HuH-7 (cell line): Measurements from ENCODE around the gene CDH11.

Experiments used
- DNase-seq: peaks from one replicate; pipeline ENCODE4 v3.0.0; 2011; ENCODE audit warnings: low spot score

CDH11 gene

DNA sequence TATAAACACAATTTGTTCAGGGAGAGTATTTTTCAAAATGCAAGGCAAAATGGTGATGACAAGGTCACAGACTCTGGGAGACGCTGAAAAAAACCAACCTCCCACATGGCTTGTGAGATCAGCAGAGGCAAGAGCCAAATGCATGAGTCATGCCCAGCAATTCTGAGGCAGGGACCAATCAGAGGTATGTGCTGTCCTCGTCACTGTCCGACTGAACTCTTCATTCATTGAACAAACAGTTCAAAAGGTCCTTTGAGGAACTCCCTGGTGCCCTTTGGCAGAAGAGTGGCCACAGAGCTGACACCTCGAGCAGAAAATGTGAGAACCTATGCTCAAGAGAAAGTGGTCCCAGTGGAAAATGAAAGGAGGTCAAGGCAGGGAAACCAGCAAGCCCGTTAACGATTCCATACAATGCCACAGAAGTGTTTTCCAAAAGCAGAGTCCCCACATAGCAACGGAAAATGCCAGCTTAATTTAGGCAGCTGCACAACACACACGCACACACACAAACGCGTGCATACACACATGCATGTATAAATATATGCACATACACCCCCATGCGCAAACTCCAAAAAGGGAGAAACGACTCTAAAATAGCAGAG is 50.9 kb downstream of the CDH11 start:
- no peak for DNase-seq

DNA sequence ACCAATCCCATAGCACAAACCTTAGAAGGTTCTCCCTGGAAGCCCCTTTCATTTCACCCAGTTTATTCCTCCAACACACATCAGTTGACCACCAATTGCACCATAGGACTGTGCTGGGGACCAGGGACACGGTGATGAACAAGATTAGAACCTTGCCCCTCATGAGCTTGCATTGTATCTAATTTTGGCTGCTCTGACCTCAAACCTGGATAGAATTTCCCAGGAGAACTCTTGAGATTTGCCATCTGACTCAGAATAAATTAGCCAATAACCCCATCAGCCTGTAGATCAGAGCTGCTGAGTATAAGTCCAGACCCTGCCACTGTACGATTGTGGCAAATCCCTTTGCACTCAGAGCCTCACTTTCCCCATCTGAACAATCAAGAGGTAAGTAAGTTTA is 52.1 kb downstream of the CDH11 start:
- DNase-seq: no peak

DNA sequence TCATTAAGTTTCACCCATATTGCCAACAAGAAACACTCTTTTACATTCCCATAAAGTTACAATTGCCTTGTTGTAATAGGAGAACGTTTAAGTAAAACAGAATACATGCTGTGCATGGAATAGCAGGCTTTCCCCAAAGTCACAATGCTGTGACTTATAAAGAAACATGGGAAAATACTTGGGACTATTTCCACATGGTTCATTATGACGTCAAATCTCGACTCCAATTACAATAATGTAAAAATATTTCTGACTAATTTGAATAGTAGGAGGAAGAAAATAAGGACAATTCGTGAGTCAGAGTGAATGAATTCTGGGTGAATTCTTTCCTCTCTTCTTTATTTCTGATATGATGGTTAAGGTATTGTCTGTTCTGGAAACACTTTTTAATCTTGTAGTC is 52.8 kb downstream of the CDH11 start:
- no peak for DNase-seq

DNA sequence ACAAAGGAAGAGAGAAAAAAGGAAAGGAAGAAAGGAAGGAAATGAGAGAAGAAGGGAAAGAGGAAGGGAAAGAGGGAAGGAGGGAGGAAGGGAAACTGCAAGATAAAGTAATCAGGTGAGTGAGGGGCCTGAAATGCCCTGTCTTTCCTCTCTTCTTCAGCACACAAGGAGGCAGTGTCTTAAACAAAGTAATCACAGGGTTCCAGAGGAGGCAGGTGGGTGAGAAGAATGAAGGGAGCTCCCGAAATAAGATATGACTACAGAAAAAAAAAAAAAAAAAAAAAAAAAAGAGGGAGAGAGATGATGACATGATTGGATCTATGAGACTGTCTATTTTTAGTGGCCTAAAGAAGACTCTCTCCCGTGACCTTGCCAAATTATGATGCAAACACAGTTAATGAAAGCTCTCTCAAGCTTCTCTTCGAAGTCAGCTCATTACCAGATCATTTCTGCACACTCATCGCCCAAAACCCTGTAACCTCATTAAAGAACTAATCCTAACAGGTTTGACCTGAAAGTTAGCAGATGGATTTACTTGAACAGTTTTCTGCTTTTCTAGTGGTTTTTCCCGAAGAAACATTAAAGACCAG is 53.6 kb downstream of the CDH11 start:
- no peak for DNase-seq

DNA sequence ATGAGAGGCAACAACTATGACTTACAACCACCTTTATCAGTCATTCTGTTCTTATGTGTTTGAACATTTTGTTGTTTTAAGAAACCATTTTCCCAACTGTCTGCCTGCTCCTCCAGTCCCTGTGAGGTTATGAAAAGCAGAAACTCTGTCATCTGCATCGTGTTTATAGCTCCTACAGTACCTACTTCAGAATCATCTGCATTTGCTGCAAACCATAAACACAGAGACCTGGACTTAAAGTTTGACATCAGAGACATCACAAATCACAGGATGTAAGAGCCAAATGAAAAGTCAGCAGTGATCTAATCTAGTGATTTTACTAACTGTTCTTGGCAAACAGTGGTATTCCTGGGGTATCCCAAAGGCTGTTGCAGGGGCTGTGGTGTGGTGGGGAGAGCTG is 55.2 kb downstream of the CDH11 start:
- DNase-seq: no peak

DNA sequence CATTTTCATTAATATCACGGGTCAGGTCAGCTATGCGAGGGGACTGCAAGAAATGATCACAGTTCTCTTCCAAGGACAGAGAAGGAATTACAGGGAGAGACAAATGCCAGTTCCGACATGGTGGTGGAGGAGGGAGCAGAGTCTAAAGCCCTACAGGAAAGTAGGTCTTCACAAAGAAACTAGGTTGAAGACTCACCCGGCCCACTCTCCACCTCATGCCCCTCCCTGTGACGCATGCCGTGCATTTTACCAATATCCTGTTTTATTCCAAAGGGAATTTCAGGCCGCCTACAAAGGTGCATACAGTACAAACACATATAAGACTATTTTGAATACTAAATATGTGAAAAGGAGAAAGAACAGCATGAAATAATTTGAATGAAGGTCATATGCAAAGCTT is 56.8 kb downstream of the CDH11 start:
- DNase-seq: no peak

DNA sequence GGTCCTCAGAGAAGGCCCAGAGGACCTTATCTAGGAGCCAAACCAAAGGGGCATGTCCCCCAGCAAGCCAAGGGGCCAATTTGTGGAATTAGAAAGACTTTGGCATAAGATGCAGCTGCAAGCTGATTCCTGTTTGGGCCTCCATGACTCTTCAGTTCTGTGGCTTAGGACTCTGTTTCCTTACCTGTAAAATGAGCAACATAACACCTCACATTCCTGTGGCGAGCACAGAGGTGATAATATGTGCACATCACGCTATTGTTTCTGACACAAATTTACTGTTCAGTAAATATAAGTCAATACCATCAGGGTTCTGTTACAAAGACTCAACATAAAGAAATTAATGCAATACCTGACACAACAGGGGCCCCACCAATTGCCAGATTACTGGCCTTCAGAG is 57.7 kb downstream of the CDH11 start:
- no peak for DNase-seq

DNA sequence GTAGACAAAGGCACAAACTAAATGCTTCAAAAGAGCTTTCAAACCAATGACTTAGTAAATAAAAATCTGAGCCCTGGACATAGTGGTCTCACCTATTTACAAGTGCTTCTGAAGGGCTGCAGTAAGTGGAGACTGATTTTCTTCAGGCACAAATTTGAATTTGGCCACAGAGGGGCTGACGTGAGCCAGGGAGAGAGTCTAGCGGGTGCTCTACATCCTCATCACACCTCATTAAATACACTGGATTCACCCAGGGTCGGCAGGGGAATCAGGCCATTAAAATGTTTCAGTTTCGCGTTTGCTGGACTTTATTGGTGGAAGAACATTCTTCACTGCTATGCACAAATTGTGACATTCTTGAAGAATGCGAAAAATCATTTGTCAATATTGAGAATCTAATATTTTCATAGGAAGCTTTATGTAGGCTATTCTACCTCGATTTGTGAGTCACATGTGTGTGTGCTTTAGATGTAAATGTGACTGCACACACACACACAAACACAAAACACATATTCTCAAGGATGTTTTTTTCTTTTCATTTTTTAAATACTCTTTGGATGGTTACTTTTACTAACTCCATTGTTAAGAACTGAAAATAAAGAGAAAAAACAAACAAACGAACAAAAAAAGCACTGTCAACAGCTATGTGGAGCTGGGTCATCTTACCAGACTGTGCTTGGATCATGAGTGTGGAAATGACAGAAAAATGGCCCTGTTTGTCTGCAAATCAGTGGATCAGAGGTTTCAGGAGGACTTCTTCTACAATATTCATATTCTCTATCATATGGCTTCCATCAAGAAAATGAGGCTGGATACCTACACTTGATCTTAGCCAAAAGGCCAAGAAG is 58.9 kb downstream of the CDH11 start:
- no peak for DNase-seq

DNA sequence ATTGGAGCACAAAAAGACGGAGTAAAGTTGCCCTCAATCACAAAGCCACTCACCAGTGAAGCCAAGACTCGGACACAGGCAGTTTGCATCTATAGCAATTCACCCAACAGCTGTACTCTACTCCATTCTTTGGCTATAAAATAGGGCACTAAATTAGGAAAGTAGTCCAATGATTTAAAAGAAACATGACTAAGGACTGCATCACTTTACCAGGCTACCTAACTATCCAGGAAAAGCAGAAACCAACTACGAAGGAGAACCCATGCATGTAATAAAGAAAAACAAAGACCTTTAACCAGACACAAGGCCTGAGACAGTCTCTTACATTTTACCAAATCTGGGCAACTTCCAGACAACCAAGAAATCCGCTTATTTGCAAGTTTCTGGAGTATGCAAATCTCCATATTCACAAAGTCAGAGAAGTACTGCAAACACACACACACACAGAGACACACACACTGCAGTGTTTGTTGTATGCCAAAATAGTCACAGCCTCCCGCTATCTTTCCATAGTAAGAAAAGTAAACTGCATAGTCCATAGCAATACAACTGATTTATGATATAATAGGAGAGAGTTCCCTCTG is 59.8 kb downstream of the CDH11 start:
- no peak for DNase-seq

DNA sequence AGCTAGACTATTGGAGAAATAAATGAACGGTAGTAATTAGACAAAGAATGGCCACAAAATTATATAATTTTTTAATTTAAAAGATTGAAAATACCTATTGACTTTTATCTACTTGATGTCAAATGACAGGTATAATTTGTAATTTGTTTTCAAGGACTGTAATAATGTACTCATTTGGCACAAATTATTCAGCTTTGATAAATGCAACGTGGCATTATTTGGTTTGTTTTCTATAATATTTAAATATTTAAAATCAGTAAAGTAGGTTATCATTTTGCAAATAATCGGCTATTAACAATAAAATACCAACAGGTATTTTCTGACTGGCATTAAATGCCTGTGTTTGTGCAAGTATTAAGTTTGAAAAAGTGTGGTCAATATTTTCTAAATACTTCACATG is 60.6 kb downstream of the CDH11 start:
- DNase-seq: no peak

DNA sequence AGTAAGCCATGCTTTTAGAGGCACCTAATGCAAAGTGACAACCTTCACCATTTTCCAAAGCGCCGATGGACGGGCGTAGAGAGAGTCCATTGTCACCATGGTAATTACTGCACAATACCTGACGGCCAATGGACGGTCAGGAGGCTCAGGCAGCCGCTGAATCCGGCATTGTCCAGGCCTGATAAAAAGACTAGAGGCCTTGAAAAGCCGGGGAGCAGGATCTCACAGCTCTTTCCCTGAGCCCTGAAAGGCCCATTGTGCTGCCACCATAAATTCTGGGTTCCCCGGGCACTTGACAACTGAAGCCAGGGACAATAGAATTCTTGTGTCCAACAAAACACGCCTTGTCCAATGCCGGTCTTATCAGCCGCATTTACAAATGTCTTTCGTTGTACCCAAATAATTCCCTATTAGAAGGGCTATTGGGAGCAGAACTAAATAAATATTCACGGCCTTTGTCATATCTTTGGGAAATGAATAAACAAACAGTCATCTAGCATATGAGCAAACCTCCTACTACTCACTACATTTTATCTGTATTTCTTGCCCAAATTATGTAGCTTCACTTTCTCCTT is 62.4 kb downstream of the CDH11 start:
- DNase-seq: no peak

DNA sequence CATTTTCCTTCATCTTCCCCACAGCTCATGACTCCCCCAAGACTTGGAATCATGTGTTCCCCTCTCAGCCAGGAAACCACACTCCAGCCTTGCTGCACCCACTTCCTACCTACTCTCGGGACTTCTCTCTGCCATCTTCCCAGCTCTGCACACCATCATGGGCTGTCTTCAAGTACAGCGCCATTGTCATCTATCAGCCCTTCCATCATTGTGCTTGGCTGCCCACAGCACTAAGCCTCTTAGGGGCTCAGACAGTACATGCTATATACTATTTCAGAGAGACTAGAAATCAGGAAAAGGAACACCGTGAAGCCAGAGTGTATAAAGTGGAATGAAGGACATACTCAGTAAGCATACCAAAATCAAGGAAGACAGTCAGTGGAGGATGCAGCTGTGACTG is 64.7 kb downstream of the CDH11 start:
- DNase-seq: no peak

DNA sequence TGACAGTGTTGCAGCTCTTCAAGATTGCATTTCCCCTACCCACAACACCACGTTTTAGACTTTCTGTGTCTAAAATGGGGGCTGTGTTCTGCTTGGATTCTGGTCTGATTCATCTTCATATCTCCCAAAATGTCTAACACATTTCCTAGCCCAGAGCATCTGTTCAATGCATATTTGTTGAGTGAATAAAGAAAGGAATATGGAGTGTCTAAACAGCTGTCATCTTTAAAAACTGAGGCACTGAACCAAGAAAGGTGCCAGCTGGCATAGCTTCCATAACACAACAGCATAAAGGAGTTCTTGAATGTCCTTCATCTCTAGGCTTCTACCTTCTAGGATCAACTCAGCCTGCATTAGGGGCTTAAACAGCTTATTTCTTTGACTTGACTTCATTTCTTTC is 67.4 kb downstream of the CDH11 start:
- no peak for DNase-seq

DNA sequence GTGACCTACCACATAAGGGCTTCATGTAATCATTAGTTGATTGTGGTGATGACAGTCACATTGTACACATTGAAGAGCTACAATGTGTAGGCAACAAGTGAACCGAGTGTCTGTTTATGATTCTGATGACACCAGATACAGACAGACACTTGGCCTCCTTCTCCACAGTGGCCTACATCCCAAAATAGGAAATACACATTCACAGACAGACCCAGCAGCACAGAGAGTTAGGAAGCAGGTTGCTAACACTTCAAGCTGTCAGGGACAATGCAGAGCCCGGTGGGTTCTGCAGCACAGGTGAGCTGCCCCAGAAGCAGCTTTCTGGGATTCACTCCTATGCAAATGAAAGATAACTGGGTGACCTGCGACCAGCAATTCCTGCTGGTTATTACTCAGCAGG is 72.2 kb downstream of the CDH11 start:
- no peak for DNase-seq

DNA sequence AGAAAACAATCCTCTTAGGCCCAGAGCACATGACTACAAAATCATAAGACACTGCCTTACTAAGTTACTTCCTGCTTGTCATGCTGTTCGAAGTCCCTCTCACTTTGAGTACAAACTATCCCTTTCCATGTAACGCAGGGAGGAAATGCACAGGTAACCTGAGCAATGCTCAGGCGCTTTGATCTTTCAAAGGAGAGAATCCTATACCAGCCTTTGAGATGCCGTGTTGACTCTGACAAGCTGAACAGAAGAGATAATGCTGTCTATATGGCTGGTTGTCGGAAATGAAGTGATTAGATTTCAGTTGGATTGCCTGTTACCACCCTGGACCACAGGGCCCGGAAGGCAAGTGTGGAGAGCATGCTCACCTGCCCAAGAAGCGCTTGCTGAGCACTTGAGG is 75.9 kb downstream of the CDH11 start:
- no peak for DNase-seq

DNA sequence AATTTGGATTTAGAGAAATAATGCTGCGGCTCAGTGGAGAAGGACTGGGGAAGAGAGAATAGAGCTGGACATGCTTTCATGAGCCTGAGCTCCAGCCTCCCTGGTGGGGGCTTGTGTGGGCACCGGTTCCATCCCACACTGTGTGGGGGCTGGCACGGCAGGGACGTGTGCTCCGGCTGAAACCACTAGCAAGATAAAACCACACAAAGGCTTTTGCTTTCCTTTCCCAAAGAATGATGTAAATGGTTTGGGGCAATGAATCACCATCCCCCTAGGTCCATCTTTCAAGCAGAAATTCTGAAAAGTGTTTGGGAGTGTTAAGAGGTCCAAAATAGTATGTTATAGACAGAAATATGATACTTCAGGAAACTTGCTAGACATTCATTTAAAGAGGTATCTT is 77.0 kb downstream of the CDH11 start:
- no peak for DNase-seq

DNA sequence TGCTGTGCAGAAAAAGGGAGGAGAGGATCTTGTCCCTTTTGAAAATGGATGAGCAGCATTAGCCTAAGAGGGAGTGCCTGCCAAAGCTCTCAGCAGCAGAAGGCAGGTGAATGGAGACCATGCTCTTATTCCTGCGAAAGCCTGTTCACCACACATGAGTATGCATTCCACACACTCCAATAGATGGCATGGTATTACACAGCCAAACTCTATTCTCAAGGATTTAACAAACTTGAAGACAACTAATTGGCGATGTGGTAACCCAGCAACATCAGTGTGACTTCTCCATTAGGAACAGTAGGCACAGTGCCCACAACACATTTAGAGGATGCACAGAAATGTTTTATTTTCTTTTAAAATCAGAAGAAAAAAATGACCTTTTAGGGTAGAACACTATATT is 77.8 kb downstream of the CDH11 start:
- DNase-seq: no peak

DNA sequence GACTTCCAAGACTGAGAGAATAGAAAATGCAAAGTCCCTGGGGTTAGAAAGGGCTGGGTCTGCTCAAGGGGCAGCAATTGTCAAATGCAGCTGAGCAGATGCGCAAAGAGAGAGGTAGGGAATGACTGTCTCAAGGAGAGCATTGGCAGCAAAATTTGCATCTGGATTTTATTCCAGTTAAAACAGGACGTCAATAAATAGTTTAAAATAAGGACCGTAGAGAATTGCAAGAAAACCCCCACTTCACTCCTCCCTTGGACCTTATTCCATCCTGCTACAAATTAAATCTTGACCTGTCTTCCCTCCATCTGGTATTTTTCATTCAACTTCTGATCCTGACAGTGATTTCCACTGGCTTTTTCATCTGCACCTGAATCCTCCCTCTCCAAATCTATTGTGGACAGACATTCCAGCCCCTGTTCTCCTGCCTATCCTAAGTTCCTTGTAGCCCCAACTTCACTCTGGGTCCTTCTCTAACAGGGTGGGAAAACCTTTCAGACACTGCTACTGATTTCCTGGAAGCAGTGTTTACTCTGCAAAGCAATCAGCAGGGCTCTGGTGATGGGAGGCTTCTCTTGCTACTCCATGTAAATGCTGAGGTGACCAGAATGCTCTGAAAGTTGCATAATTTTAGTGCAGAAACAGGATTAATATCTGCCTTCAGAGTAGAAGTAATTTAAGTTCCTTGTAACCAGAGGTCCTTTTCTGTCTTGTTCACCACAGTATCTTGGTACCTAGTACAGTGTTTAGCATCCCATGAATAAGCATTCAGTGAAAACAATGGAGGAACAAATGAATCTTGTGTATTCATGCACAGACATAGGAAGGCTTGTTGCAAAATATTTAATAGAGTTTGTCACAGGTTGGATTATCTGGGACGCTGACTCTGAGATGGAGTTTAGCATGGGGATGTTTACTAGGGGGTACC is 79.2 kb downstream of the CDH11 start:
- DNase-seq: no peak

DNA sequence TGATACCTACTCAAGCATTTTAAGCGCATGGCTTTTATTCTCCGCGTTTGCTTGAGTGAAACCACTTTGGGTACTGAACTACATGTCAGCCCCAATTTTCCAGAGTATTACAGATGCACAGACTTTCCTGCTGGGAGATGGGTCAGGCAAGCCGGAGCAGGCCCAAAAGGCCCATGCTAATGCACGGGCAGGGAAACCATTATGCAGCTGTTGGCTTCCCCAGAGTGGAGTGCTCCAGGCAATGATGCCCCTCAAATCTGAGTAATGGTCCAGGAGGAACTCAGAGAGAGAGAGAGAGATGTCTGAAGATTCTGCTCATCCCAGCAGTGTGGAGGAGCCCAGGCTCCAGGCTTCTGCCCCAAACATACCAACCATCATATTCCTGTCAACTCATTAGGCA is 80.2 kb downstream of the CDH11 start:
- DNase-seq: no peak

DNA sequence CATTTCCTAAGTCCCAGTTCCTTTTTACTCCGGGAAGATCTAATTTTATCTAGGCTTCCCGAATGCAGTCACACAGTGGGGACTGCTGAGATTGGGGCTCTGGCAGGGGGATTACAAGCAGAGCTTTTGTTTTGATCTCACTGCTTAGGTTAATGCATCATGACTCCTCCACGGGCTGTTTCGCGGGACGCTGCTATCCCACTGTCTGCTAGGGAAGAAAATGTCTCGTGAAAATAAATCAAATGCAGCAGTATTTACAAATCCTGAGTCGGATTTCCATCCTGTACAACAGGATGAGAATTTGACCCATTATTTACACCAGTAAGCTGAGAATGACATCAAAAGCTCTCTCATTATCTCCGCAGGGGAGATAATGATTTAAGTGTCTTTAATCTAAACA is 83.8 kb downstream of the CDH11 start:
- no peak for DNase-seq

DNA sequence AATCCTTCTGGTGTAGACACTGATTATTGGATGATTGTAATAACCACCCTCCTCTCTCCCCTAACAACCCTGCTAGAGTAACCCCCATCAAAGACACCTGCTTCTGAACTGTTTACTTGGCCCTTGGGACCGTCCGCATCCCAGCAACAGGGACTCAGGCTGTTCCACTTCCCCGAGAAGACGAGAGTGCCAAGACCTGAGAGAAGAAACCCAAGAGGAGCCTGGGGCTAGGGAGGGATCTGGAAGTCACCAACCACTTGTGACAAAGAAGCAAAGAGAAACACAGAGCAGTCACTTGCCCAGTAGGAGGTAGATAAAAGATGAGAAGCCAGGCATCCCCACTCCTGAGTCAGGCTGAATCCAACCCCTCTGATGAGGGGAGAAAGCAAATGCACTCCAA is 84.3 kb downstream of the CDH11 start:
- no peak for DNase-seq

DNA sequence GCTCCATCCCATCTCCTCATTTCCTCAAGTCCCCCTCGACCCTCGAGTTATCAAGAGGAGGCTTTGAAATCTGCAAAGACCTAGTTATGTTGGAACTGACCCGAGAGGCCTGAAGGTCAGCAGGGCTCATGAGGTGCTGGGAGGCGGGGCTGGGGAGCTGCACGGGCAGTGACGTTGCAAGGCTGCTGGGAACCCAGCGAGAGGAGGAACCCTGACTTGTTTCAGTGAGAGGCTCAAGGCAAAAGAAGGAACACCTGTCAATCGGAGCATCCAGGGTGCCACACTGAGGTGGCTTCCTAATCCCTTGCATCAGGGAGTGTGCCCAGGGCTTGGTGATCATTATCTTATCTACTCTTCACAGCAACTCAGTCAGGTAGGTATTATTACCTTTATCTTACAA is 86.9 kb downstream of the CDH11 start:
- DNase-seq: no peak
